Stimulated activated CD4-positive, alpha-beta T cell treated with anti-CD3 and anti-CD28 coated beads, Interleukin-4, amount 100 ng/mL, for 24 hours (primary cell): ENCODE data around the gene CCDC102A.

ENCODE experiments used
- DNase-seq: peaks from one replicate; pipeline ENCODE4 v3.0.0-alpha.2; 2020

The CCDC102A gene

GRCh38 chr16:57517397-57518367 lies 18.7 kb downstream of the CCDC102A start:
- no peak for DNase-seq

- no peak for DNase-seq
Observed at GRCh38 chr16:57516773-57517172, 19.6 kb downstream of the CCDC102A start.

GRCh38 chr16:57516176-57516725 lies 20.1 kb downstream of the CCDC102A start:
- DNase-seq: no peak

GRCh38 chr16:57514791-57515600 lies 21.4 kb downstream of the CCDC102A start:
- DNase-seq: no peak

GRCh38 chr16:57514371-57514770 lies 22.0 kb downstream of the CCDC102A start:
- no peak for DNase-seq

GRCh38 chr16:57513371-57514102 lies 22.8 kb downstream of the CCDC102A start:
- no peak for DNase-seq

- no peak for DNase-seq
Observed at GRCh38 chr16:57512296-57513001, 23.9 kb downstream of the CCDC102A start.

- no peak for DNase-seq
Observed at GRCh38 chr16:57510016-57510871, 26.1 kb downstream of the CCDC102A start.

GRCh38 chr16:57509231-57509923 lies 27.0 kb downstream of the CCDC102A start:
- DNase-seq: no peak

- DNase-seq: no peak
Observed at GRCh38 chr16:57508035-57508425, 28.3 kb downstream of the CCDC102A start.

- no peak for DNase-seq
Observed at GRCh38 chr16:57507136-57508034, 29.0 kb downstream of the CCDC102A start.

GRCh38 chr16:57505169-57505568 lies 31.2 kb downstream of the CCDC102A start:
- no peak for DNase-seq

GRCh38 chr16:57504491-57504890 lies 31.9 kb downstream of the CCDC102A start:
- DNase-seq: no peak

GRCh38 chr16:57504001-57504400 lies 32.4 kb downstream of the CCDC102A start:
- DNase-seq: no peak

- no peak for DNase-seq
Observed at GRCh38 chr16:57503366-57503765, 33.0 kb downstream of the CCDC102A start.

GRCh38 chr16:57502048-57502775 lies 34.2 kb downstream of the CCDC102A start:
- no peak for DNase-seq

- DNase-seq: no peak
Observed at GRCh38 chr16:57501492-57501891, 34.9 kb downstream of the CCDC102A start.

GRCh38 chr16:57500578-57501111 lies 35.7 kb downstream of the CCDC102A start:
- no peak for DNase-seq
